Hindlimb muscle (tissue), 1 donor: ENCODE measurements around the gene TPO. TPM values are rescaled to one million over a fixed set of nuclear protein-coding genes. Genes with fewer than 3 reads are reported as not detected.
"Not testable (repeated sequence)": the region's sequence is repeated elsewhere in the genome, so short reads cannot be mapped to it uniquely, and the experiment has no call there.

Source experiments
- DNase-seq: peaks from one replicate; pipeline ENCODE4 v3.0.0-alpha.2; 2013
- polyA plus RNA-seq: library from polyadenylated mRNA; unstranded; fragments of 120-200 nt; gene quantifications from one replicate; pipeline ENCODE4 v1.2.1, GENCODE V29; 2013; ENCODE audit not compliant: insufficient read length

Gene TPO
- polyA plus RNA-seq, 1 donor: 0.25 TPM

DNA sequence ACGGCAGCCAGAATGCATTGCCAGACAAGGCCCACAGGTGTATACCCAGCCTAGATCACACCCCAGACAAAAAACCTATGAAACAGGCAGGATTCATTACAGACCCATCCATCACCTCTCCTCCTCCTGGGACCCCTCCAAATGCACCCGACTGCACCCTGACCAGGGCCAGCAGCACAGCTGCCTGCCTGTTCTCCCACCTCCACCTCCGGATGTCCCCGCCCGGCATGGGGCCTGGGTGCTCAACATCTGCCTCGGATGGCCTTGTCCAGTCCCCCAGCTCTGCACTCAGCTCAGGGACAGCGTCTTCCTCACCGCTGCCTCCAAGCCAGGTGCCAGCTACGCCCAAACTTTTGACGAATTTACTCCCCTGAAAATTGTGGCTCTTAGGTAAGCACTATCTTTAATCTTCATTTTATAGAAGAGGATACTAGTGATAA, 91.1 kb downstream of the TPO start:
- DNase-seq: no peak

DNA sequence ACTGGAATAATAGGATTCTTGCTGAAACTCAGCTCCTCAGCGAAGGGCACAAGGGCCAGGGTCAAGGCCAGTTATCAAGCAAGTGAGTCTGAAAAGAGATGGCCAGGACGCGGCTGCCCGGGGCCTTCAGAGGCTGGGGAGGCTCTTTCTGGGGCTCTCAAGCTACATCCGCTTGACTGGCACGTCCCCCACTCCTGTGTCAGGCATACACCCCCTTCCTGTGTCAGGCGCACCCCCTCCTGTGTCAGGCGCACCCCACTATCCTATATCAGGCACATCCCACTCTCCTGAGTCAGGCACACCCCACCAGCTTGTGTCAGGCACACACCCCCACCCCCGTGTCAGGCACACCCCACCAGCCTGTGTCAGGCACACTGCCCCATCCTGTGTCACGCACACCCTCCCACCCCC, 91.8 kb downstream of the TPO start:
- no peak for DNase-seq

DNA sequence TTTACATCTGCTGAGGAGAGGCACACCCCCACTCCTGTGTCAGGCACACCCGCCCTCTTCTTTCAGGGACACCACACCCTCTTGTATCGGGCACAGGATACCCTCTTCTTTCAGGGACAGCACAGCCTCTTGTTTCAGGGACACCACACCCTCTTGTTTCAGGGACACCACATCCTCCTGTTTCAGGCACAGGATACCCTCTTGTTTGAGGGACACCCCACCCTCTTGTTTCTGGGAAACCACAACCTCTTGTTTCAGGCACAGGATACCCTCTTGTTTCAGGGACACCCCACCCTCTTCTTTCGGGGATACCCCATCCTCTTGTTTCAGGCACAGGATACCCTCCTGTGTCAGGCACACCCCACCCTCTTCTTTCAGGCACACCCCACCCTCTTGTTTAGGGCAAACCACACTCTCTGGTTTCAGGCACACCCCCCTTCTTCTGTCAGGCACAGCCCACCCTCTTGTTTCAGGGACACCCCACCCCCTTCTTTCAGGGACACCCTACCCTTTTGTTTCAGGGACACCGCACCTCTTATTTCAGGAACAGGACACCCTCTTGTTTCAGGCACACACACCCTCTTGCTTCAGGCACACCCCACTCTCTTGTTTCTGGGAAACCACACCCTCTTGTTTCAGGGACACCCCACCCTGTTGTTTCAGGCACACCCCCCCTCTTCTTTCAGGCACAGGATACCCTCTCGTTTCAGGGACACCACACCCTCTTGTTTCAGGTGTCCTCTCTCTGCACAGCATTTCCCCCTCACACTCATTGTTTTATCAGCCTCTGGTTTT, 96.2 kb downstream of the TPO start:
- no peak for DNase-seq

DNA sequence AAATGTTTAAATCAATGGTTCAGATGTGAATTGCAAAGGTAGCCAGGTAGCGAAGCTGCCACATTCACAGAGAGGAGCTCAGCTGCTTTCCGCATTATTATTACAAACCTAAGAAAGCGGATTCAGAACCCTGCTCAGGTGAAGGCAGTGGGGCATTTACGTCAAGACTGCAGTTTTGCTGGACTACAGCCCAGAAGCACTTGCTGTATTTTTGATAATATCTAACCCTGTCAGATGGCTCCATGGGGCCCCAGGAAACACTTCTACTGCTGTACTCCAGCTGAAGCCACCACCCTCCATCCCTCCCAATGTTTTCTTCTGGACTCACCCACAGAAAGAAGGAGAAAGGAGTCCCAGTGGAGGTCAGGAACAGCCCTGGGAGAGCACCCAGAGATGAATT, 96.9 kb downstream of the TPO start:
- no peak for DNase-seq

DNA sequence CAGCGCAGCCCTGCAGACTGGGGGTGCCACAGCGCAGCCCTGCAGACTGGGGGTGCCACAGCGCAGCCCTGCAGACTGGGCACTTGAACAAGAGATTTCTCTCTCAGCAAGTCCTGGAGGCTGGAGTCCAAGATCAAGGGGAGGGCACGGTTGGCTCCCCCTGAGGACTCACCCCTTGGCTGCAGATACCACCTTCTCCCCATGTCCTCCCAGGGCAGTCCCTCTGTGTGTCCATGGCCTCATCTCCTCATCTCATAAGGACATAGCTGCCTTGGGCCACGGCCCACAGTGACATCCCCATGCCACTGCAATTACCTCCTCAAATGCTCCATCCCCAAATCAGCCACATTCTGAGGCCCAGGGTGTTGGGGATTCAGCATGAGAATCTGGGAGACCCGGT, 98.2 kb downstream of the TPO start:
- DNase-seq: no peak

DNA sequence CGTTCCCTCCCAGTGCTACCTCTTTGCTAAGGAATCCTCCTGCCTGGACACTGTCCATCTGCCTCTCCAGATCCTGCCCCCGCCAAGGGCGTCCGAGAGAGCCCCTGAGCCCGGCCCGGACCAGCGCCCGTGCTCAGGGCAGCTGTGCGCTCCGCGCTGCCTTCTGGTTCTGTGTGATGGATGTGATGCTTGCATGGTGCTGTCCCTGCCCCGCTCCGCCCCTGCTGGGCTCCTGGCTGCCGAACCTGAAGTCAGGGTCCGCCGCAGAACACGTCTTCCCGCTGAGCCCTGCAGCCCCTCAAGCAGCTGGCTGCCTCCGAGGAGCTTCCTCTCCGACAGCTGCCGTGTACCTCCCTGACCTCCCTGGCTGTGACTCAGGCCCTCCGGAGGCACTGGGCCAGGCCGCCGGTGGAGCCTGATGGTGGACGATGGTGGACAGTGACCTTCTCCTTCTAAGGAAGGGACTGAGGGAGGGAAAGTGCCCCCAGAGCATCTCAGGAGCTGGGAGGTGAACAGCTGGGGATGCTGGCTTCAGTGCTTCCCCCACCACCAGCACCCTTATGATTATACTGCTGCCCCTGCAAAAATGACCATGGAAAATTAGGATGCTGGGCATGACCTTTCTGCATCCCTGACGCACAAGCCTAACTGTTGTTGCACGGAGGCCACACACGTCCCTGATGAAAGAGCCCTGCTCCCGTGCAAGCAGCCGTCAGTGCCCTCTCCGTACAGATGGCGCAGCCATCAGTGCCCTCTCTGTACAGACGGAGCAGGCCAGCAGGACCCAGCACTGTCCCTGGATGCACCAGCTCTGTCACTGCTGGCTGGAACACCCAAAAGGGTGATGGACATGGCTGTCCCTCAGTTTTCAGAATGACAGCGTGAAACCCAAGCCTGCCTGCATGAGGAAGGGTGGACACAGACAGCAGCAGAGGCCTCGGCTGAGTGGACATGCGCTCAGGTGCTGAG, 99.3 kb downstream of the TPO start:
- DNase-seq: no peak

DNA sequence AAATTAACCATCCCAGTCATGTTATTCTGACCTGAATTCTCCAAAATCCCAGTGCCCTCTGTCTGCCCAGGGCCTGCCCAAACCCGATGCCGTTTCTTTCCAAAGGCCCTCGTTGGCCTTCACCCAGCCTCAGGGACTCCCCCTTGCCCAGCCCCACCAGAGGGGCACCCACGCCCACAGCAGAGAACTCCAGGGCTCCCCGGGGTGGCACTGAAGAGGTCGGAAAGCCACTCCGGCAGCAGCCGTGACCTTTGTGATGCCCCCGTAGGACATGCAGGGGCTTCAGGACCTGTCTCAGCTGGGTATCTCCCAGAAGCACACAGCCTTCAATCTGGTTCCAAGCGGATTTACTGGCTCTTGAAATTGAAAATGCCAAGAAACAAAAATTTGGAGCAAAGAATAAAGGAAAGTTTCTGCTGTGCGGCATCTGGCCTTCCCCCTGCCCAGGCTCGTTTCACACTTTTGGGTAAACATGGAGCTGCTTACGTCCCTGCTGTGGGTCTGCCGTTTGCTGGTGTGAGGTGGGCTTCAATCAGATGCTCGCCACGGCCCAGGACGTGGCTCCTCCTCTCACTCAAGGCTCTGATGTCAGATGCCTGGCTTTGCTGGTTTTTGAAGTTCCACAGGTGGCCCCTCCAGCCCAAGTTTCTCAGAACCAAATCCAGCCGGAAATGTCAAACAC, 101.3 kb downstream of the TPO start:
- DNase-seq: no peak

DNA sequence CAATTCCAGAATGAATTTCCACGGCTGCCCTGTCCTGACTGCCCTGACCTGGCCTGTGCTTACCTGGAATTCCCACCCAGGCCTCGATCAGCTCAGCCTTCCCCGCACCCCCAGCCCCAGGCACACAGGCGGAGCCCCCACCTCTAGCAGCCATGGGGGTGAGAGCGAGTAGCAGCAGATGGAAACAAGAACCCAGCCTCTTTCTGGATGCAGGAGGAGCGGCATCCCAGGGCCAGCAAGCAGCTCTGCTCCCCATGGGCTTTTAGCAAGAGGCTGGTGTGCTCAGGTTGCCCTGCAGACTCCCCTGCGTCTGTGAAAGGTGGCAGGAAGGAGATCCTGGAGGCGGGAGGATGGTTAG, 101.8 kb downstream of the TPO start:
- DNase-seq: no peak

DNA sequence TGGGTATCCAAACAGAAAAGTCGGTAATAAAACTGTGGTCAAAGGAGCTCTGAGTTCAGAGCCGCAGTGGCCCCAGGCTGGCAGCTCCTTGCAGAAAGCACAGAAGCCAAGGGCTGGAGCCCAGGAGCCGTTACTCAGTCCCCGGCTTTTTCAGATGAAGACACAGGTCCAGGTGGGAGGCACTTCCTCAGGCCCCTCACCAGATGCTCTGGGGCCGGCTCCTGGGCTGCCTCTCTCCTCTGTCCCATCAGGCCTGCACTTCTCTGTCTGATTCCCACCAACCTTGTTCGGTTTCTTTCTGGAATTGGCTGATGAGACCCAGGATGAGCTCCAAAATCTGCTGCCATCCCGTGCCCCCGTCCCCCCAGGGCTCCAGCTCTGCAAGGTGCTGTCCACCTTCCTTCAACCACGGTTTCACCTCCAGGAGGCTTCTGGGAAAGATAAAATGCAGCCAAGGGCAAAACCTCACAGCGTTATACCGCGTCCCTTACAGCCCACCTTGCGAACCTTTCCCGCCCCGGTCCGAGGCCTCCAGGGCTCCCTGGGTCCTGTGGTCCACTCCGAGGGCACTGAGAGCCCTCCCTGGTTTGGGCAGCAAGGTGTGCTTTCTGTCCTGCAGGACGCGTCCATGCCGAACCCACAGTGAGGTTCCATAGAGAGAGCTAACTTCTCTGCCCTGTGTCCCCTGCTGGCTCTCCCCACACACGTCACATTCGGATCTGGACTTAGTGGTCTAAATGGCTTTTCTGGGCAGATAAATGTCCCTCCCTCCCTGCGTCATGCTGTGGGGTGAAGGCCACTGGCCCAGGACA, 102.9 kb downstream of the TPO start:
- DNase-seq: no peak

DNA sequence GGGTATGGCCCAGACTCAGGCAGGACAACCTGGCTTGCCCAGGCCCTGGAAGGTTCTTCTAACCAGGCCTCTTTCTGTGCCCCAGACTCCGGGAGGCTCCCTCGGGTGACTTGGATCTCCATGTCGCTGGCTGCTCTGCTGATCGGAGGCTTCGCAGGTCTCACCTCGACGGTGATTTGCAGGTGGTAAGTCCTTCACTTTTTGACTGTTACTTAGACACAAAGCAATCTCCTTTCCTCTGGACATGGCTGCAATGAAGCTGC, 103.5 kb downstream of the TPO start:
- DNase-seq: no peak

DNA sequence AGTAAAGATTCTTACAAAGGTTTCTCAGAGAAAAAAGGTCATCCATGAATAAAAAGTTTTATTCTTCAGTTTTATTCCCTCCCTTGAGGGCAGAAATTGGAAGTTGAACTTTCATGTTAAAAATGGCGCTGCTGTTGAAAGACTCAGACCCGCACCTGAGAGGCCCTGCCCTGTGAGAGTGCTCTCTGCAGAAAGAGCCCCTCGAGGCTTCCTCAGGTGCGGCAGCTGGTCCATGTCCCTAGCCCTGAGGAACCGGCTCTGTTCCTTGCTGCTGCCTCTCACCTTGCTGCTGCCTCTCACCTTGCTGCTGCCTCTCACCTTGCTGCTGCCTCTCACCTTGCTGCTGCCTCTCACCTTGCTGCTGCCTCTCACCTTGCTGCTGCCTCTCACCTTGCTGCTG, 104.0 kb downstream of the TPO start:
- not testable (repeated sequence) for DNase-seq

DNA sequence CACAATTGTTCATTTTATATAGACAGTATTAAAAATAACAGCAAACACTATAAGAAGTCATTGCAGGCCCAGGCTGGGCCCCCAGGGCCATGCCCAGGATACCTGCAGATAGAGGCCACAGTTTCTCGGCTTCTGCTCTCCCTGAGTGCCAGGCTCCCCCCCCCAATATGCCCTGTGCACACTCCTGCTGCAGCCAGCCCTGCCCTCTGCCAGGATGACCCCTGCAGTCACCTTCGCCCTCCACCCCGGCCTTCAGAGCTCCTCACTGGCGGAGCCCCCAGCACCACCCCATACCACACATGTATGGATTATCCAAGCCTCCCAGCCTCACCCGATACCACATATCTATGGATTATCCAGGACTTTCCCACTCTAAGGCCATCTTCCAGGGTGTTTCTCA, 104.5 kb downstream of the TPO start:
- no peak for DNase-seq

DNA sequence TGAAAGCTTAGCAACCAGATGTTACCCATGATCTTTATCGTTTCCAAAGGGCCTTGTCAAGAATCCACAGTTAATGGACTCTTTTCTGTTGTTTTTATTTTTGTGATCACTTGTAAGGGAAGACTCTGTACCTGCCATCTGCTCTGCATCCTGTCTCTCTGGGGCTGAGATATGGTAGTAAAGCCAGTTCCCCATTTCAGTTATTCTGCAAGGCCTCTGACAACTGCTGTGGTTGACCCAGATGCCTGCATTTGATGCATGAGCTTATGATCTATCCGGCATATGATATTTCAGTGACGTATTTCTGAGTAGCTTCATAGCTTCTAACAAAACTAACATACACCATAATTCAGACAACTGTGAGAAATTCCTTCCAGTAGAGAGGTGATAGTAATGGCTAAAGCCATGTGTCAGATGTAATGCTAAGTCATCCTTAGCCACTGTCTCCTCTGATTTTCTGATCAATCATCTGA, 105.1 kb downstream of the TPO start:
- no peak for DNase-seq

DNA sequence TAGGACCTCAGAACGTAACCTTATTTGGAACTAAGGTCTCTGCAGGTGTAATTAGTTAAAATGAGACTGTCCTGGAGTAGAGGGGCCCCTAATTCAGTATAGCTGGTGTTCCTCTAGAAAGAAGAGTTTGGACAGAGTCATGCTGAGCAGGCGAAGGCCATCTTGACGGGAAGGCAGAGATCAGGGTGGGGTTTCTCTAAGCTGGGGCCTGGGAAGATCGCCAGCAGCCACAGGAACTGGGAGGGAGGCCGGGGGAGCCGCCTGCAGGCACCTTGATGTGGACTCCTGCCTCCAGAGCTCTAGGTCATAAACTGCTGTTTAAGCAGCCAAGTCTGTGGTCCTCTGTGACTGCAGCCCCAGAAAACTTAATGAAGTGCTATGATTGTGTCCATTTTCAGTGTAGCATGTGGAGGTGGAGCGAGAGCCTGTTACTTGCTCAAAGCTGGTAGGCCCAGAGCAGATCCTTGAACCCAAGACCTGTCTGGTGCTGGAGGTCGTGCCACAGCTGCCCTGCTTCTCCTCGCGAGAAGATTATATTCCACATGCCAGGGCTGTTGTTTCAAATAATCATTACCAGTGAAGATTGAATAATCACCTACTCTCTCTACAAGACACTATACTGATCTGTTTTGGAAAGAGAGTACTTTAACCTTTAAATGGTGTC, 105.7 kb downstream of the TPO start:
- DNase-seq: no peak

DNA sequence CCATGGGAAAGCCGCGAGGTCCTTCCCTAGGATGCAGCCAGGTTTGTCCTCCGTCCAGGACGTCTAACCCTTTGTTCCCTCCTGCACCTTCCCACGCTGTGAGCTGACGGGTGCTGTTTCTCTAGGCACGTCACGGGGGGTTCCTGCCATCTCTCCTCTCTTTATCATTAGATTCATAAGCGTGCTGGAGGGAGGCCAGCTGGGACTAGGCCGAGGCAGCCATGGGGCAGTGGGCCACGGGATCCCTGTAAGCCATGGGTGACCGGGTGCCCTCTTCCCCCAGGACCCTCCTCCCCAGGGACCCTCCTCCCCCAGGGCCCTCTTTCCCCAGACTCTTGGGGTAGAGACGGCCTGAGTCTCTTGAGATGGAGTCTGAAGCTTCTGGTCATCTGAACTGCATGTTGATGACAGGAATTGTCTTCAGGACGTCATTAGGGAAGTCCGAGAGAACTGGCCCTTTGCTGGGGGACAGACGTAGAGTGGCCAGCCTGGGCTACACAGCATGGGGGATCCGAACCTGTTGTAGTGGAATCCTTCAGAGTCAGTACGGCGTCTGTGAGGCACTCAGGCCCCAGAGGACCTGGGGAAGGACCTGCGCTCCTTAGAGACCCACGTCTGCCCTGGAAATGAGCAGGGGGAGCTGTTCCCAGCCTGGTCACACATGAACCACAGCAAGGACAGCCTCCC, 108.1 kb downstream of the TPO start:
- DNase-seq: no peak

DNA sequence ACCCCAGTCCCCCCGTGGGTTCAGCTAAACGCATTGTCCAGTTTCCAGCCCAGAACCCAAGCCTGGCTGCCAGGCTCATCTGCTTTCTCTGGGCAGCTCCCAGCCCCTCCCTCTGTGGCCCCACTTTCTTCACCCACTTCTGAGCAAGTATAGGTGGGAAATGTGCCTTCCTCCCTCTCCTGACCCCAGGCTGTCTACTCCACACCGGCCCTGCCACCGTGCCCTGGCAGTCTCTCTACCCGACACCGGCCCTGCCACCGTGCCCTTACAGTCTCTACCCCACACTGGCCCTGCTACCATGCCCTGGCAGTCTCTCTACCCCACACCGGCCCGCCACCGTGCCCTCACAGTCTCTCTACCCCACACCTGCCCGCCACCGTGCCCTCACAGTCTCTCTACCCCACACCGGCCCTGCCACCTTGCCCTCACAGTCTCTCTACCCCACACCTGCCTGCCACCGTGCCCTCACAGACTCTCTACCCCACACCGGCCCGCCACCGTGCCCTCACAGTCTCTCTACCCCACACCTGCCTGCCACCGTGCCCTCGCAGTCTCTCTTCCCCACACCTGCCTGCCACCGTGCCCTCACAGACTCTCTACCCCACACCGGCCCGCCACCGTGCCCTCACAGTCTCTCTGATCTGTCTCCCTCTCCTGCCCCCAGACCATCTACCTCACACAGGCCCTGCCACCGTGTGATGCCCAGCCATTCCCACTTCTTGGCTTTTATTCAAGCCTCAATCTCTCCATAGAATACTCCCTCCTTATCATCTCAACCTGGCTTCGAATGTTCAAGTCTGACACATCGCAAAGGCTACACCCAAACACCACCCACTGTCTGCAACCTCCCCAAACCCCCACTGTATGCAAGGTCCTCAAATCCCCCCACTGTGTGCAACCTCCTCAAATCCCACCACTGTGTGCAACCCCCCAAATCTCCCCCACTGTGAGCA, 108.9 kb downstream of the TPO start:
- no peak for DNase-seq

DNA sequence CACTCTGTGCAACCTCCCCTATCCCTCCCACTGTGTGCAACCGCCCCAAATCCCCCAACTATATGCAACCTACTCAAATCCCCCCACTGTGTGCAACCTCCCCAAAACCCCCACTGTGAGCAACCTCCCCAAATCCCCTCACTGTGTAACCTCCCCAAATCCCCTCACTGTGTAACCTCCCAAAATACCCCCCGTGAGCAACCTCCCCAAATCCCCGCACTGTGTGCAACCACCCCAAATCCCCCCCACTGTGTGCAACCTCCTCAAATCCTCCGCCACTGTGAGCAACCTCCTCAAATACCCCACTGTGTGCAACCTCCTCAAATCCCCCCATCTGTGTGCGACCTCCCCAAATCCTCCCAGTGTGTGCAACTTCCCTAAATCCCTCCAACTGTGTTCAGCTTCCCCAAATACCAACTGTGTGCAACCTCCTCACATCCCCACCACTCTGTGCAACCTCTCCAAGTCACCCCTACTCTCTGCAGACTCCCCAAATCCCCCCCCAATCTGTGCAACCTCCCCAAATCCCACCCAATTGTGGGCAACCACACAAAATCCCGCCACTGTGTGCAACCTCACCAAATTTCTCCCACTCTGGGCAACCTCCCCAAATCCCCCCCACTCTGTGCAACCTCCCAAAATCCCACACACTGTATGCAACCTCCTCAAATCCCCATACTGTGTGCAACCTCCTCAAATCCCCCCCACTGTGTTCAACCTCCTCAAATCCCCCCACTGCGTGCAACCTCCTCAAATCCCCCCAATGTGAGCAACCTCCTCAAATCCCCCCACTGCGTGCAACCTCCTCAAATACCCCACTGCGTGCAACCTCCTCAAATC, 114.1 kb downstream of the TPO start:
- no peak for DNase-seq

DNA sequence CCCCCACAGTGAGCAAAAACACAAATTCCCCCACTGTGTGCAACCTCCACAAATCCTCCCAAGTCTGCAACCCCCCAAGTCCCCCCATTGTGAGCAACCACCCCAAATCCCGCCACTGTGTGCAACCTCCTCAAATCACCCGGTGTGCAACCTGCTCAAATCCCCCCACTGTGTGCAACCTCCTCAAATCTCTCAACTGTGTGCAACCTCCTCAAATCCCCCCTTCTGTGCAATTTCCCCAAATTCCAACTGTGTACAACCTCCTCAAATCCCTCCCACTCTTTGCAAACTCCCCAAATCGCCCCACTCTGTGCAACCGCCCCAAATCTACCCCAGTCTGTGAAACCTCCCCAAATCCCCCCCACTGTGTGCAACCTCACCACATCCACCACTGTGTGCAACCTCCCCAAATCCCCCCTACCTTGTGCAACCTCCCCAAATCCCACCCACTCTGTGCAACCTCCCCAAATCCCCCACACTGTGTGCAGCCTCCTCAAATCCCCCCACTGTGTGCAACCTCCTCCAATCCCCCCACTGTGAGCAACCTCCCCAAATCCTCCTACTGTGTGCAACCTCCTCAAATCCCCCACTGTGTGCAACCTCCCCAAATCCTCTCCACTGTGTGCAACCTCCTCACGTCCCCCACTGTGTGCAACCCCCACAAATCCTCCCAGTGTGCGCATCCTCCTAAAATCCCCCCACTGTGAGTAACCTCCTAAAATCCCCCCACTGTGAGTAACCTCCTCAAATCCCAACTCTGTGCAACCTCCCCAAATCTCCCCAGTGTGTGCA, 115.2 kb downstream of the TPO start:
- no peak for DNase-seq
